HepG2 (cell line): ENCODE results near the gene NOS2. TPM values are rescaled to one million over a fixed set of nuclear protein-coding genes. Genes with fewer than 3 reads are reported as not detected.
"Not testable (repeated sequence)": the region's sequence is repeated elsewhere in the genome, so short reads cannot be mapped to it uniquely, and the experiment has no call there.

Source experiments
- ATAC-seq: fragments of 200-7000 bp; cut with Tn5 transposase; 3 replicates; pipeline ENCODE4 v1.9.1; 2020; ENCODE audit warnings: mild to moderate bottlenecking, moderate library complexity
- BruUV-seq: library from RNA; stranded (reverse); fragments of 400-500 nt; replicated peaks from 2 replicates; lab custom pipeline; 2021; lab: Mats Ljungman, UMichigan
- CTCF ChIA-PET: fragments of 300-600 bp; formaldehyde crosslinking; extraction: SDS; loops from one replicate; lab custom pipeline; 2021; ENCODE audit warnings: low total read pairs, inconsistent platforms, low intra/inter-chr PET ratio; lab: Yijun Ruan, JAX
- POLR2A ChIA-PET: fragments of 350-600 bp; sonication (Branson Sonifier 250); formaldehyde crosslinking; loops from one replicate; lab custom pipeline; 2020; ENCODE audit warnings: antibody characterized with exemption, inconsistent platforms; lab: Yijun Ruan, JAX
- DNase-seq: peaks from one replicate; pipeline ENCODE4 v3.0.0-alpha.2; 2015; ENCODE audit warnings: low spot score
- FAIRE-seq: peaks from 3 replicates; lab custom pipeline; 2011; peaks lifted over from hg19 to GRCh38; lab: Jason Lieb, UNC
- H2AFZ ChIP-seq: one replicate; pipeline ENCODE4 v1.6.1; 2011; ENCODE audit warnings: low read length, inconsistent platforms
- H3K27ac ChIP-seq: fragments of 300-600 bp; 3 replicates; pipeline ENCODE4 v1.8.0; 2011; ENCODE audit warnings: mixed run types, mild to moderate bottlenecking, mixed read lengths, low read length, inconsistent platforms; ENCODE audit not compliant: insufficient read depth; ENCODE audit errors: extremely low read length
- H3K27me3 ChIP-seq, 2 experiments: fragments of 200-600 bp in 1 of 2; 2 replicates in 1 of 2; 3 replicates in 1 of 2; pipeline versions ENCODE4 v1.6.0 to v1.8.0; 2011; ENCODE audit warnings: low read length in 2 of 2, mild to moderate bottlenecking in 2 of 2, moderate library complexity in 2 of 2, inconsistent platforms in 1 of 2; ENCODE audit not compliant: insufficient read depth in 2 of 2, control insufficient read depth in 1 of 2
- H3K36me3 ChIP-seq, 2 experiments: fragments of 200-600 bp in 1 of 2; replicated peaks in 1 of 2; 2 replicates in 1 of 2; 3 replicates in 1 of 2; pipeline versions ENCODE4 v1.5.1 to v1.8.0; 2011; ENCODE audit warnings: low read length in 2 of 2, inconsistent platforms in 1 of 2; ENCODE audit not compliant: insufficient read depth in 2 of 2, control insufficient read depth in 1 of 2
- H3K4me1 ChIP-seq: 2 replicates; pipeline ENCODE4 v1.5.1; 2012; ENCODE audit warnings: low read length, inconsistent platforms; ENCODE audit not compliant: insufficient read depth
- H3K4me2 ChIP-seq: 2 replicates; pipeline ENCODE4 v1.6.0; 2011; ENCODE audit warnings: low read depth, low read length, inconsistent platforms
- H3K4me3 ChIP-seq, 3 experiments: fragments of 200-600 bp in 1 of 3; sonication (generic), shearing (Covaris generic) in 1 of 3; replicated peaks in 1 of 3; 2 replicates each; pipeline ENCODE4 v1.5.1; 2011 to 2016; ENCODE audit warnings: low read length in 3 of 3, inconsistent platforms in 2 of 3, low read depth in 2 of 3, mild to moderate bottlenecking in 2 of 3, control low read depth in 1 of 3, mixed read lengths in 1 of 3; ENCODE audit not compliant: insufficient read depth in 1 of 3
- H3K79me2 ChIP-seq: one replicate; pipeline ENCODE4 v1.6.1; 2011; ENCODE audit warnings: low read length, inconsistent platforms; ENCODE audit not compliant: insufficient read depth
- H3K9ac ChIP-seq: 2 replicates; pipeline ENCODE4 v1.6.0; 2011; ENCODE audit warnings: mild to moderate bottlenecking, low read depth, low read length, inconsistent platforms; ENCODE audit not compliant: insufficient read depth
- H3K9me3 ChIP-seq: 2 replicates; pipeline ENCODE4 v1.5.1; 2012; ENCODE audit warnings: mild to moderate bottlenecking, low read length
- H4K20me1 ChIP-seq: 2 replicates; pipeline ENCODE4 v1.6.0; 2011; ENCODE audit warnings: inconsistent platforms, mild to moderate bottlenecking, low read length, moderate library complexity; ENCODE audit not compliant: insufficient read depth
- AGO2 ChIP-seq: fragments of 200-400 bp; formaldehyde crosslinking; optimal IDR thresholded peaks from 2 replicates; pipeline ENCODE3; 2017; ENCODE audit warnings: mild to moderate bottlenecking, low read depth, low read length, moderate library complexity
- HOXA7 ChIP-seq: sonication (generic); formaldehyde crosslinking; IDR thresholded peaks from 2 replicates; pipeline ENCODE4 v1.8.1; 2022; ENCODE audit warnings: mild to moderate bottlenecking, missing genetic modification reagents, moderate library complexity
- IRX3 ChIP-seq: sonication (generic); formaldehyde crosslinking; IDR thresholded peaks from 2 replicates; pipeline ENCODE4 v1.8.1; 2023; ENCODE audit warnings: mild to moderate bottlenecking, low read depth, missing genetic modification reagents, borderline replicate concordance
- MAFF ChIP-seq: IDR thresholded peaks from 2 replicates; pipeline ENCODE4 v1.6.1; 2011; ENCODE audit warnings: low read depth, low read length, improper control_type of control experiment
- MAFK ChIP-seq, 2 experiments: IDR thresholded peaks in 1 of 2; conservative IDR thresholded peaks in 1 of 2; 2 replicates each; pipeline ENCODE4 v1.6.1; 2011; ENCODE audit warnings: improper control_type of control experiment in 2 of 2, low read length in 2 of 2
- PCBP1 ChIP-seq: fragments of 200-400 bp; formaldehyde crosslinking; IDR thresholded peaks from 2 replicates; pipeline ENCODE4 v1.6.1; 2017; ENCODE audit warnings: mild to moderate bottlenecking, low read depth, low read length, borderline replicate concordance
- ZNF138 ChIP-seq: sonication (generic); formaldehyde crosslinking; IDR thresholded peaks from 2 replicates; pipeline ENCODE4 v1.5.0; 2020; ENCODE audit warnings: mild to moderate bottlenecking, low read depth, missing genetic modification reagents
- ZNF615 ChIP-seq: sonication (generic); formaldehyde crosslinking; IDR thresholded peaks from 2 replicates; pipeline ENCODE4 v1.5.0; 2020; ENCODE audit warnings: mild to moderate bottlenecking, missing genetic modification reagents, borderline replicate concordance
- WGBS: methylation state at CpG from one replicate; pipeline ENCODE4 v1.1.6; 2017; ENCODE audit warnings: low lambda C conversion rate; 5-methylcytosine and 5-hydroxymethylcytosine counted together
- in situ Hi-C: cut with HindIII; loops from 2 replicates; pipeline ENCODE4 v1.10.0; 2017; ENCODE audit warnings: low pct_unique_long_range_greater_than_20kb; ENCODE audit not compliant: extremely low pct_ligation_motif_present
- intact Hi-C: fragments of 100-400 bp; cut with micrococcal nuclease; formaldehyde crosslinking; loops from one replicate; pipeline ENCODE4 v1.10.0; 2022; ENCODE audit not compliant: unreplicated experiment
- polyA plus RNA-seq, 8 experiments: library from polyadenylated mRNA; depleted of rRNA in 3 of 8; stranded (reverse) in 7 of 8; unstranded in 1 of 8; fragments of >200 nt; fragmentation: Illumina TruSeq in 4 of 8; extraction: Trizol in 4 of 8; gene quantifications; 2 replicates each; pipeline versions ENCODE4 v1.2.1 to v1.2.3, GENCODE V29; 2011 to 2016; ENCODE audit warnings: low read depth in 4 of 8, missing spikeins in 1 of 8, mixed read lengths in 1 of 8; ENCODE audit not compliant: insufficient read depth in 1 of 8
- total RNA-seq, 5 experiments: library from RNA; depleted of rRNA; stranded (reverse); fragments of >200 nt; fragmentation: Illumina TruSeq; extraction: Trizol; gene quantifications; 2 replicates each; pipeline ENCODE4 v1.2.3, GENCODE V29; 2016; ENCODE audit warnings: low read depth in 1 of 5

Gene NOS2
- total and polyA plus RNA-seq, 2 of the 13 experiments (the other 11 are each of a cell fraction or from before 2014, with no cell fraction given) = 0.02 TPM; not detected in 1

DNA sequence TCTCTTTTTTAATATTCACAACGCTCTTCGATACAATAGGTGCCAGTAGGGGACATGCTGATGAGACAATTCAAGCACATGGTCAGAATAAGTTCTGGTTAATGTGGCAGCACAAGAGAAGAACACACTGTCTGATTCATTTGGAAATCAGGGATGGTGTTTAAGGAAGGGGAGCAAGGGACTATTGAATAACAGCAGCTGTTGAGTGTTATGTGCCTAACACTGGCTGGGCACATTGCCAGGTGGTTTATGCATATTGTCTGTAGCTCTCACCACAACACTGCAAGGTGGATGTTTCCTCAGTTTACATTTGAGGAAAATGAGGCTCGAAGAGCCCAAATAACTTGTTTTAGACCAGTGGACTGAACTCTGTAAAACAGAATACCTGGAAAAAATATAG lies 48.6 kb upstream of the NOS2 start (continued):
- TF ChIP-seq ZNF138 (CRISPR knock-in tag) (no peak), ZNF615 (CRISPR knock-in tag) (no peak), HOXA7 (CRISPR knock-in tag) (no peak), AGO2 (no peak), PCBP1 (no peak), IRX3 (CRISPR knock-in tag) (no peak)

- WGBS = 80% methylated on average over 9 of the region's 11 CpGs
- peaks cover 14% of the 10 kb centered on the region for H3K4me1 ChIP-seq
- POLR2A ChIA-PET, H3K27me3 ChIP-seq, H3K4me2 ChIP-seq, H3K4me3 ChIP-seq, H2AFZ ChIP-seq, DNase-seq, H4K20me1 ChIP-seq, BruUV-seq, H3K27ac ChIP-seq, ATAC-seq, CTCF ChIA-PET, H3K79me2 ChIP-seq, in situ Hi-C loops, FAIRE-seq, intact Hi-C loops, H3K9me3 ChIP-seq, H3K36me3 ChIP-seq, H3K9ac ChIP-seq: not testable (repeated sequence)
- TF ChIP-seq MAFK (conservative IDR thresholded peaks at IDR 0.05 in 1 of 2, IDR thresholded peaks at IDR 0.05 in 1 of 2; ENCODE audit: low read length in 2 of 2) (peak; percentile 32 to 68; a peak in 2 of 4 replicates), MAFF (peak; percentile 71)
Measured at GRCh38 chr17:27846808-27847307, 46.5 kb upstream of the NOS2 start.
